Endothelial cell of umbilical vein (primary cell): Measurements from ENCODE around the gene HDGFL2. TPM values are rescaled to one million over a fixed set of nuclear protein-coding genes. Genes with fewer than 3 reads are reported as not detected.

ENCODE experiments used
- BruUV-seq: library from RNA; stranded (reverse); fragments of 400-500 nt; replicated peaks from 2 replicates; lab custom pipeline; 2021; lab: Mats Ljungman, UMichigan
- CTCF ChIA-PET: fragments of 300-600, 350-600 bp; sonication (Branson Sonifier 250); formaldehyde crosslinking; loops from one replicate; lab custom pipeline; 2021; ENCODE audit warnings: antibody characterized with exemption, inconsistent platforms; lab: Charles Lee
- POLR2A ChIA-PET: fragments of 300-600, 350-600 bp; sonication (Branson Sonifier 250); formaldehyde crosslinking; loops from one replicate; lab custom pipeline; 2021; ENCODE audit warnings: antibody characterized with exemption, inconsistent platforms; lab: Charles Lee
- DNase-seq: peaks from one replicate; pipeline ENCODE4 v3.0.0-alpha.2; 2011; ENCODE audit warnings: low read depth, low spot score
- FAIRE-seq: peaks from 2 replicates; lab custom pipeline; 2011; peaks lifted over from hg19 to GRCh38; lab: Jason Lieb, UNC
- H2AFZ ChIP-seq: 2 replicates; pipeline ENCODE4 v1.6.0; 2012; ENCODE audit warnings: low read depth, low read length, control low read depth, inconsistent platforms
- H3K27ac ChIP-seq: 2 replicates; pipeline ENCODE4 v1.5.1; 2011; ENCODE audit warnings: low read depth, mild to moderate bottlenecking, control low read depth, low read length, moderate library complexity; ENCODE audit not compliant: insufficient read depth
- H3K27me3 ChIP-seq, 2 experiments: 2 replicates each; pipeline versions ENCODE4 v1.6.0 to v1.6.1; 2011; ENCODE audit warnings: low read length in 2 of 2, mixed read lengths in 1 of 2; ENCODE audit not compliant: control insufficient read depth in 2 of 2, insufficient read depth in 2 of 2
- H3K36me3 ChIP-seq, 2 experiments: 2 replicates in 1 of 2; 3 replicates in 1 of 2; pipeline ENCODE4 v1.5.1; 2011; ENCODE audit warnings: low read length in 2 of 2, mild to moderate bottlenecking in 1 of 2, moderate library complexity in 1 of 2; ENCODE audit not compliant: control insufficient read depth in 2 of 2, insufficient read depth in 2 of 2; ENCODE audit errors: extremely low read depth in 1 of 2
- H3K4me1 ChIP-seq: 3 replicates; pipeline ENCODE4 v1.5.1; 2011; ENCODE audit warnings: mild to moderate bottlenecking, low read length; ENCODE audit not compliant: control insufficient read depth, insufficient read depth; ENCODE audit errors: extremely low read depth
- H3K4me2 ChIP-seq: 2 replicates; pipeline ENCODE4 v1.6.1; 2011; ENCODE audit warnings: low read length, control low read depth, mixed read lengths; ENCODE audit not compliant: insufficient read depth
- H3K4me3 ChIP-seq, 3 experiments: fragments of 200-600 bp in 1 of 3; sonication (generic), shearing (Covaris generic) in 1 of 3; replicated peaks in 1 of 3; 2 replicates each; pipeline ENCODE4 v1.5.1; 2011 to 2016; ENCODE audit warnings: control low read depth in 3 of 3, low read length in 3 of 3, mild to moderate bottlenecking in 2 of 3, inconsistent platforms in 1 of 3, low read depth in 1 of 3, moderate library complexity in 1 of 3; ENCODE audit not compliant: insufficient read depth in 1 of 3
- H3K79me2 ChIP-seq: 2 replicates; pipeline ENCODE4 v1.6.0; 2012; ENCODE audit warnings: low read length, inconsistent platforms; ENCODE audit not compliant: control insufficient read depth, insufficient read depth
- H3K9ac ChIP-seq: replicated peaks from 2 replicates; pipeline ENCODE3; 2011; ENCODE audit warnings: low read length, control low read depth; ENCODE audit not compliant: insufficient read depth; ENCODE audit errors: extremely low read depth
- H3K9me1 ChIP-seq: replicated peaks from 3 replicates; pipeline ENCODE4 v1.6.0; 2011; ENCODE audit warnings: mild to moderate bottlenecking, low read length; ENCODE audit not compliant: control insufficient read depth, insufficient read depth; ENCODE audit errors: extremely low read depth
- H3K9me3 ChIP-seq: replicated peaks from 2 replicates; pipeline ENCODE4 v1.5.1; 2012; ENCODE audit warnings: low read length, inconsistent platforms; ENCODE audit not compliant: control insufficient read depth, insufficient read depth
- H4K20me1 ChIP-seq: replicated peaks from 2 replicates; pipeline ENCODE3; 2011; ENCODE audit warnings: mild to moderate bottlenecking, low read length; ENCODE audit not compliant: control insufficient read depth, insufficient read depth; ENCODE audit errors: extremely low read depth
- EZH2 ChIP-seq: IDR thresholded peaks from 2 replicates; pipeline ENCODE4 v1.6.1; 2012; ENCODE audit warnings: borderline replicate concordance, low read depth, mild to moderate bottlenecking, moderate library complexity, low read length, inconsistent platforms; ENCODE audit not compliant: severe bottlenecking
- FOS ChIP-seq: IDR thresholded peaks from 2 replicates; pipeline ENCODE4 v1.6.1; 2011; ENCODE audit warnings: mild to moderate bottlenecking, low read length, moderate library complexity, borderline replicate concordance; ENCODE audit not compliant: insufficient read depth
- GATA2 ChIP-seq: IDR thresholded peaks from 2 replicates; pipeline ENCODE4 v1.7.0; 2011; ENCODE audit warnings: low read depth, mild to moderate bottlenecking, moderate library complexity, mixed read lengths, low read length; ENCODE audit not compliant: insufficient read length, insufficient read depth
- JUN ChIP-seq: IDR thresholded peaks from 2 replicates; pipeline ENCODE4 v1.6.1; 2011; ENCODE audit warnings: borderline replicate concordance, low read depth; ENCODE audit not compliant: insufficient read length, insufficient read depth
- MYC ChIP-seq: IDR thresholded peaks from one replicate; pipeline ENCODE4 v1.6.1; 2011; ENCODE audit warnings: mild to moderate bottlenecking, low read depth, low read length
- POLR2A ChIP-seq: IDR thresholded peaks from 2 replicates; pipeline ENCODE4 v1.6.1; 2012; ENCODE audit warnings: low read depth, mild to moderate bottlenecking, control low read depth, low read length
- POLR2AphosphoS5 ChIP-seq: IDR thresholded peaks from 2 replicates; pipeline ENCODE4 v1.6.1; 2012; ENCODE audit warnings: low read depth, mild to moderate bottlenecking, control low read depth, low read length, moderate library complexity; ENCODE audit not compliant: insufficient read depth
- dilution Hi-C: fragments of 300-500 bp; cut with MboI; formaldehyde crosslinking; loops from one replicate; pipeline ENCODE4 v1.15.0; 2019; ENCODE audit warnings: low sequenced_read_pairs; ENCODE audit not compliant: extremely low pct_ligation_motif_present
- intact Hi-C: fragments of 100-400 bp; cut with micrococcal nuclease; formaldehyde crosslinking; loops from one replicate; pipeline ENCODE4 v1.10.0; 2022
- polyA plus RNA-seq, 4 experiments: library from polyadenylated mRNA; depleted of rRNA in 3 of 4; stranded (reverse) in 3 of 4; unstranded in 1 of 4; fragments of >200 nt; gene quantifications; 2 replicates each; pipeline versions ENCODE4 v1.2.1 to v1.2.3, GENCODE V29; 2011 to 2012; ENCODE audit warnings: missing spikeins in 1 of 4
- total RNA-seq: library from RNA; stranded (reverse); gene quantifications from 2 replicates; pipeline ENCODE4 v1.2.3, GENCODE V29; 2021
- TF ChIP-seq, protein P1 (sequence below): IDR thresholded peaks from 2 replicates; pipeline ENCODE4 v1.6.1; 2011; ENCODE audit not compliant: insufficient read depth, insufficient read length
- TF ChIP-seq, protein P2 (sequence below), 2 donors: IDR thresholded peaks; 1 replicate in 1 of 2; 2 replicates in 1 of 2; pipeline ENCODE4 v1.5.1; 2011; ENCODE audit warnings: low read length in 2 of 2, mild to moderate bottlenecking in 2 of 2, moderate library complexity in 2 of 2, control low read depth in 1 of 2, inconsistent platforms in 1 of 2, low read depth in 1 of 2; ENCODE audit not compliant: insufficient read depth in 1 of 2; ENCODE audit errors: extremely low read depth in 1 of 2

Gene HDGFL2
- total and polyA plus RNA-seq, 2 donors (not counting 3 experiments of a cell fraction or from before 2014, with no cell fraction given), result 39.1 to 79.6 TPM

DNA sequence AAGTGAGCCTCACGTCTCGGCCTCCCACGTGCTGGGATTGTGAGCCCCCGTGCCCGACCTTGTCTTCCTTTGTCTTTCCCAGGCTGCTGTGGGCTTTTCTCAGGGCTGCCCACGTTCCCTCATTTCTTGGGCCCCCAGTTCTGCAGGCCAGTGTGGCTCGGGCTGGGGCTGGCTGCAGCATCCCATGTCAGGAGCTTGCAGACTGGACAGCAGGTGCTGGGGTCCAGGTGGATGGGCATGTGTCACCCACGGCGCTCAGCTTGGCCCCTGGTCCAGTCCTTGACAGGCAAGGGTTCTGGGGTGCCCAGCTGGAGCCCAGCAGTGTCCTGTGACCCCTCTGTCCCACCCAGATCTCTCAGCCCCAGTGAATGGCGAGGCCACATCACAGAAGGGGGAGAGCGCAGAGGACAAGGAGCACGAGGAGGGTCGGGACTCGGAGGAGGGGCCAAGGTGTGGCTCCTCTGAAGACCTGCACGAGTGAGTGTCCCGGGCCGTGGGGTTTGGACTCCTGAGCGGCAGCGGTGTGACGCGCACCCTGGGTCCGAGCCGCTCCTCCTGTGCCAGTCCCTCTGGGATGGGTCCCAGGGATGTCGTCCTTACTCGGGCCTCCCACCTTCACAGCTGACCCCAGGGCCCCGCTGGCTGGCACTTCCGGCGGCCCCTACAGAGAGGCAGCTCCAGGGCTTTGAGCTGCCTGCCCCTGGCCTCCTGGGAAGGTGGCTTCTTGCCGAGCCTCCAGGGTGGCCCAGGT lies 28.9 kb downstream of the HDGFL2 start:
- Histone ChIP-seq H3K4me1 (peaks cover under 1% of the 10 kb centered on the region), H3K79me2 (no peaks in the 10 kb centered on the region), H2AFZ (no peak overlapping the region), H3K4me3 (no peak overlapping the region), H3K9ac (no peak overlapping the region), H3K36me3 (peaks cover 5 to 42% of the 10 kb centered on the region in 2 experiments), H3K4me2 (no peak overlapping the region), H3K9me3 (no peaks in the 10 kb centered on the region), H4K20me1 (no peaks in the 10 kb centered on the region), H3K27me3 (no peaks in the 10 kb centered on the region), H3K9me1 (no peaks in the 10 kb centered on the region), H3K27ac (no peak overlapping the region)
- dilution Hi-C loops (no loop called here), intact Hi-C loops (no loop called here)
- ChIA-PET POLR2A (no interaction called here), CTCF (interaction anchor here (0.8 to 3.1 kb wide), 3 partner anchors 22 to 24 kb away, joined by 3 to 10 read pairs (median 4); no protein-coding TSS in a partner anchor)
- DNase-seq, result no peak
- no peak for FAIRE-seq
- no TSS peak for BruUV-seq
- TF ChIP-seq MYC (no peak), POLR2A (no peak), EZH2 (no peak), FOS (no peak), POLR2AphosphoS5 (no peak), GATA2 (no peak), JUN (no peak)
- TF ChIP-seq, protein P1, sequence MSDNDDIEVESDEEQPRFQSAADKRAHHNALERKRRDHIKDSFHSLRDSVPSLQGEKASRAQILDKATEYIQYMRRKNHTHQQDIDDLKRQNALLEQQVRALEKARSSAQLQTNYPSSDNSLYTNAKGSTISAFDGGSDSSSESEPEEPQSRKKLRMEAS, result no peak
- TF ChIP-seq, protein P2, sequence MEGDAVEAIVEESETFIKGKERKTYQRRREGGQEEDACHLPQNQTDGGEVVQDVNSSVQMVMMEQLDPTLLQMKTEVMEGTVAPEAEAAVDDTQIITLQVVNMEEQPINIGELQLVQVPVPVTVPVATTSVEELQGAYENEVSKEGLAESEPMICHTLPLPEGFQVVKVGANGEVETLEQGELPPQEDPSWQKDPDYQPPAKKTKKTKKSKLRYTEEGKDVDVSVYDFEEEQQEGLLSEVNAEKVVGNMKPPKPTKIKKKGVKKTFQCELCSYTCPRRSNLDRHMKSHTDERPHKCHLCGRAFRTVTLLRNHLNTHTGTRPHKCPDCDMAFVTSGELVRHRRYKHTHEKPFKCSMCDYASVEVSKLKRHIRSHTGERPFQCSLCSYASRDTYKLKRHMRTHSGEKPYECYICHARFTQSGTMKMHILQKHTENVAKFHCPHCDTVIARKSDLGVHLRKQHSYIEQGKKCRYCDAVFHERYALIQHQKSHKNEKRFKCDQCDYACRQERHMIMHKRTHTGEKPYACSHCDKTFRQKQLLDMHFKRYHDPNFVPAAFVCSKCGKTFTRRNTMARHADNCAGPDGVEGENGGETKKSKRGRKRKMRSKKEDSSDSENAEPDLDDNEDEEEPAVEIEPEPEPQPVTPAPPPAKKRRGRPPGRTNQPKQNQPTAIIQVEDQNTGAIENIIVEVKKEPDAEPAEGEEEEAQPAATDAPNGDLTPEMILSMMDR (IDR thresholded peaks at IDR 0.05; ENCODE audit: extremely low read depth in 1 of 2, insufficient read depth in 1 of 2, low read depth in 1 of 2, low read length in 2 of 2), result no peak
